Body of pancreas (tissue), 4 donors: ENCODE data around the gene GPI.

Source experiments
- CTCF ChIP-seq, 7 experiments: fragments of 450-650 bp in 4 of 7; fragments of 200-600 bp in 3 of 7; sonication (generic) in 3 of 7; IDR thresholded peaks; one replicate each; pipeline ENCODE4 v1.5.1; 2016 to 2019; ENCODE audit warnings: antibody characterized with exemption in 7 of 7
- POLR2A ChIP-seq, 3 donors: fragments of 450-650 bp; IDR thresholded peaks; one replicate each; pipeline ENCODE4 v1.6.1; 2016; ENCODE audit warnings: antibody characterized with exemption in 3 of 3, mild to moderate bottlenecking in 2 of 3

GRCh38 chr19:34382471-34382870, 17.5 kb downstream of the GPI start:
- TF ChIP-seq POLR2A (IDR thresholded peaks at IDR 0.05): no peak
- no peak for TF ChIP-seq CTCF (IDR thresholded peaks at IDR 0.05)
